ENCODE data around the gene FGB. TPM values are rescaled to one million over a fixed set of nuclear protein-coding genes. Genes with fewer than 3 reads are reported as not detected.
"Not testable (repeated sequence)": the region's sequence is repeated elsewhere in the genome, so short reads cannot be mapped to it uniquely, and the experiment has no call there.

FGB gene
- total RNA-seq, 1 experiment from 2014 or later: not detected

GRCh38 chr4:154595807-154596206 is 33.0 kb downstream of the FGB start:
- no peak for DNase-seq (ENCODE audit: low read depth)

- not testable (repeated sequence) for DNase-seq (ENCODE audit: low read depth)
Measured at GRCh38 chr4:154597281-154597680, 34.5 kb downstream of the FGB start.

GRCh38 chr4:154597798-154598774 is 35.3 kb downstream of the FGB start:
- no peak for DNase-seq (ENCODE audit: low read depth)

GRCh38 chr4:154602404-154603020 is 39.7 kb downstream of the FGB start:
- peak; percentile 16 for DNase-seq (ENCODE audit: low read depth)

- no peak for DNase-seq (ENCODE audit: low read depth)
Measured at GRCh38 chr4:154603033-154603943, 40.5 kb downstream of the FGB start.

GRCh38 chr4:154604696-154605200 is 41.9 kb downstream of the FGB start:
- no peak for DNase-seq (ENCODE audit: low read depth)

GRCh38 chr4:154606728-154607723 is 44.2 kb downstream of the FGB start:
- DNase-seq (ENCODE audit: low read depth): no peak

- no peak for DNase-seq (ENCODE audit: low read depth)
Measured at GRCh38 chr4:154608361-154609252, 45.8 kb downstream of the FGB start.

GRCh38 chr4:154609532-154609931 is 46.7 kb downstream of the FGB start:
- DNase-seq (ENCODE audit: low read depth): no peak

- no peak for DNase-seq (ENCODE audit: low read depth)
Measured at GRCh38 chr4:154610582-154610981, 47.8 kb downstream of the FGB start.

GRCh38 chr4:154611833-154612232 is 49.0 kb downstream of the FGB start:
- no peak for DNase-seq (ENCODE audit: low read depth)

- no peak for DNase-seq (ENCODE audit: low read depth)
Measured at GRCh38 chr4:154612472-154613414, 49.9 kb downstream of the FGB start, which contains the start of gene FGG. TSS of gene FGG (minus strand) at chr4:154612656. CDS start at chr4:154612609, 47 bp downstream.

GRCh38 chr4:154614306-154614705 is 51.5 kb downstream of the FGB start:
- DNase-seq (ENCODE audit: low read depth): no peak

- DNase-seq (ENCODE audit: low read depth): no peak
Measured at GRCh38 chr4:154615211-154615610, 52.4 kb downstream of the FGB start.

- no peak for DNase-seq (ENCODE audit: low read depth)
Measured at GRCh38 chr4:154616287-154616686, 53.5 kb downstream of the FGB start.

- no peak for DNase-seq (ENCODE audit: low read depth)
Measured at GRCh38 chr4:154616731-154617130, 53.9 kb downstream of the FGB start.

- DNase-seq (ENCODE audit: low read depth): no peak
Measured at GRCh38 chr4:154617820-154618317, 55.1 kb downstream of the FGB start.

All from Daoy (cell line).